NCI-H2171 treated with DMSO at 0.1 percent for 48 hours (cell line): ENCODE measurements around the gene VPS8.
"Not testable (repeated sequence)": the region's sequence is repeated elsewhere in the genome, so short reads cannot be mapped to it uniquely, and the experiment has no call there.

ENCODE experiments used
- DNase-seq: peaks from one replicate; lab custom pipeline; 2025; lab: John Stamatoyannopoulos, UW

The VPS8 gene

GRCh38 chr3:184914628-184915027 is 102.7 kb downstream of the VPS8 start:
- no peak for DNase-seq

- no peak for DNase-seq
Measured at GRCh38 chr3:184918750-184919149, 106.8 kb downstream of the VPS8 start.

GRCh38 chr3:184919651-184920050 is 107.7 kb downstream of the VPS8 start:
- no peak for DNase-seq

- DNase-seq, result no peak
Measured at GRCh38 chr3:184924547-184924946, 112.6 kb downstream of the VPS8 start.

- DNase-seq, result no peak
Measured at GRCh38 chr3:184927796-184928315, 115.9 kb downstream of the VPS8 start.

- no peak for DNase-seq
Measured at GRCh38 chr3:184932777-184933176, 120.8 kb downstream of the VPS8 start.

GRCh38 chr3:184937611-184938010 is 125.6 kb downstream of the VPS8 start:
- DNase-seq, result no peak

GRCh38 chr3:184941408-184941807 is 129.4 kb downstream of the VPS8 start:
- DNase-seq, result no peak

- DNase-seq, result no peak
Measured at GRCh38 chr3:184942735-184943134, 130.8 kb downstream of the VPS8 start.

- DNase-seq, result peak; percentile 95
Measured at GRCh38 chr3:184944241-184944640, 132.3 kb downstream of the VPS8 start.

- no peak for DNase-seq
Measured at GRCh38 chr3:184945886-184946625, 134.1 kb downstream of the VPS8 start.

GRCh38 chr3:184946917-184947316 is 135.0 kb downstream of the VPS8 start:
- DNase-seq, result no peak

GRCh38 chr3:184949251-184949965 is 137.4 kb downstream of the VPS8 start:
- no peak for DNase-seq

GRCh38 chr3:184950816-184951215 is 138.8 kb downstream of the VPS8 start:
- not testable (repeated sequence) for DNase-seq

GRCh38 chr3:184952671-184953070 is 140.7 kb downstream of the VPS8 start:
- peak; percentile 85 for DNase-seq

- DNase-seq, result peak; percentile 97
Measured at GRCh38 chr3:184953401-184953800, 141.4 kb downstream of the VPS8 start.

GRCh38 chr3:184954251-184954650 is 142.3 kb downstream of the VPS8 start:
- no peak for DNase-seq

- not testable (repeated sequence) for DNase-seq
Measured at GRCh38 chr3:184954851-184955250, 142.9 kb downstream of the VPS8 start.

GRCh38 chr3:184965639-184966430 is 153.9 kb downstream of the VPS8 start:
- DNase-seq, result no peak

- DNase-seq, result no peak
Measured at GRCh38 chr3:184968115-184968514, 156.1 kb downstream of the VPS8 start.

- no peak for DNase-seq
Measured at GRCh38 chr3:184970186-184970585, 158.2 kb downstream of the VPS8 start.

- peak; percentile 65 for DNase-seq
Measured at GRCh38 chr3:184977796-184978195, 165.8 kb downstream of the VPS8 start.
